NCI-H1417 treated with DMSO at 0.1 percent for 48 hours (cell line): ENCODE results near the gene SPRN.
"Not testable (repeated sequence)": the region's sequence is repeated elsewhere in the genome, so short reads cannot be mapped to it uniquely, and the experiment has no call there.

Experiments
- DNase-seq: peaks from one replicate; lab custom pipeline; 2025; lab: John Stamatoyannopoulos, UW

Gene SPRN

DNA sequence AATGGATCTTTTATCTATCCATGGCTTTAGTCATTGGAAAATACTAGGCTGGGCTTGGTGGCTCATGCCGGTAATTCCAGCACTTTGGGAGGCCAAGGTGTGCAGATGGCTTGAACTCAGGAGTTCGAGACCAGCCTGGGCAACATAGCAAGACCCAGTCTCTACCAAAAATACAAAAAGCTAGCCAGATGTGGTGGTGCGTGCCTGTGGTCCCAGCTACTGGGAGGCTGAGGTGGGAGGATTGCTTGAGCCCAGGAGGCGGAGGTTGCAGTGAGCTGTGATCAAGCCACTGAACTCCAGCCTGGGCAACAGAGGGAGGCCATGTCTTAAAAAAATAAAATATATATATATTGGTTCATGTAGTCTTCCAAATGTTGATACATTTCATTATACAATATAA lies 37.5 kb downstream of the SPRN start:
- DNase-seq: not testable (repeated sequence)

DNA sequence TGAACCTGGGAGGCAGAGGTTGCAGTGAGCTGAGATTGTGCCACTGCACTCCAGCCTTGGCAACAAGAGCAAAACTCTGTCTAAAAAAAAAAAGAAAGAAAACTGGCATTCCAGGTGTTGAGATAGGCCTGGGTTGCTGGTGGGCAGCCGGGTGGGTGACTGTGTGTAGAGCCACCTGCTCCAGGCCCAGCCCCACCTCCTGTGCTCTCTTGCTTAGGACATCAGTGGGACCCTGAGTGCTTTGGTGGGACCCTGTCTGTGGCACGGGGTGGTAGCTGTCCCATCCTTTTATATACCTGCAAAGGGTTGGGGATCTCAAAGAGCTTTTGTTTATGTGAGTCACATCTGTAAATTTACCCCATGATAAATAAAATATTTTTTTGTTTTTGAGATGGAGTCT lies 39.2 kb downstream of the SPRN start:
- DNase-seq: no peak

DNA sequence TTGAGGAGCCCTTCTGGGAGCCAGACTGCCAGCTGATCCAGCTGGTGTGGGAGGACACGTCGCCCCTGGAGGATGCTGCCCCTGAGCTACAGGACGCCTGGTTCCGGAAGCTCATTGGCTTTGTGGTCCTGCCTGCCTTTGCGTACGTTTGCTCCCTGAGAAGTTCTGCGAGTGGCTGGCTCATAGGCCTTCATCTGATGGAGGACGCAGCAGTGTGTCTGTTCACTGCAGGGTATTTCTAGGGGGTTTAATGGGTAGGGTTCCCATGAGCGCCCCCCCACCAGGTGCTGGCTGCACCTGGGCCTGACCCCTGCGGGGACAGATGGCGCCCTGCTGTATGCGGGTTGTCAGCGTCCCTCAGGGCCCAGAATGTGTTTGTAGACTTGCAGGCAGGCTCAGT lies 40.4 kb downstream of the SPRN start:
- no peak for DNase-seq

DNA sequence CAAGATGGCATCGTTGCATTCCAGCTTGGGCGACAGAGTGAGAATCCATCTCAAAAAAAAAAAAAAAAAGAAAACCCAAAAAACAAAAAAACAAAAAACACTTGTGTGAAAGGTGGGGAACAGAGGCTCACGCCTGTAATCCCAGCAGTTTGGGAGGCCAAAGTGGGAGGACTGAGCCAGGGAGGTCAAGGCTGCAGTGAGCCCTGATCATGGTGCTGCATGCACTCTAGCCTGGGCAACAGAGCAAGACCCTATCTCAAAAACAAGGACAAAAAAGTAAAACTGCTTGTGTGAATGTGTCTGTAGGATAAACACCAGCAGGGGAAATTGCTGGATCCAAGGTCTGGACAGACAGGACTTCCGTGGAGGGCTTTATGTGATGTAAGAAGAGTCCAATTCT lies 40.9 kb downstream of the SPRN start:
- DNase-seq: no peak

GRCh38 chr10:133381036-133381435 lies 43.4 kb downstream of the SPRN start:
- no peak for DNase-seq

- DNase-seq: no peak
Observed at GRCh38 chr10:133379801-133380666, 44.4 kb downstream of the SPRN start.

DNA sequence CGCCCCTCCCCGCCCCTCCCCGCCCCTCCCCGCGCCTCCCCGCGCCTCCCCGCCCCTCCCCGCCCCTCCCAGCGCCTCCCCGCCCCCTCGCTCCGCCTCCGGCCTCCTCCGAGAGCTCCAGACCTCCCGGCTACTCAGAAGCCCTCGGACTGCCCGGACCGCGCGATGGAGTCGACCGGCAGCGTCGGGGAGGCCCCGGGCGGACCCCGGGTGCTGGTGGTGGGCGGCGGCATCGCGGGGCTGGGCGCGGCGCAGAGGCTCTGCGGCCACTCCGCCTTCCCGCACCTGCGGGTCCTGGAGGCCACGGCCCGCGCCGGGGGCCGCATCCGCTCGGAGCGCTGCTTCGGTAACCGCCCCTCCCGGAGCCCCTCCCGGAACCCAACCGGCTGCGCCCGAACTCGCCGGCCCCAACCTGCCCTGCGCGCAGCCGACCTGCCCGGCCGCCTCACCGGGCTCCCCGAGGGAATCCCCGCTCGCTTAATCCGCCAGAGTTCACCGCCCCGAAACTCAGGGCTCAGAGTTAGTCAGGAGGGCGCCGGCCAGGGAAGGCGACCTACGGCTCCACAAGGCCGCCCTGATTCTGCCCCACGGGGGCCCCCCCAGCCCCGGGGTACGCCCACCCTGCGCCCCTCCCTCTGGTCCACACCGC lies 45.1 kb downstream of the SPRN start, which contains the start of gene PAOX:
TSS of gene PAOX (plus strand) at position 111 of the 649 bp plus-strand sequence. CDS start at position 166, 55 bp downstream.
- DNase-seq: no peak

DNA sequence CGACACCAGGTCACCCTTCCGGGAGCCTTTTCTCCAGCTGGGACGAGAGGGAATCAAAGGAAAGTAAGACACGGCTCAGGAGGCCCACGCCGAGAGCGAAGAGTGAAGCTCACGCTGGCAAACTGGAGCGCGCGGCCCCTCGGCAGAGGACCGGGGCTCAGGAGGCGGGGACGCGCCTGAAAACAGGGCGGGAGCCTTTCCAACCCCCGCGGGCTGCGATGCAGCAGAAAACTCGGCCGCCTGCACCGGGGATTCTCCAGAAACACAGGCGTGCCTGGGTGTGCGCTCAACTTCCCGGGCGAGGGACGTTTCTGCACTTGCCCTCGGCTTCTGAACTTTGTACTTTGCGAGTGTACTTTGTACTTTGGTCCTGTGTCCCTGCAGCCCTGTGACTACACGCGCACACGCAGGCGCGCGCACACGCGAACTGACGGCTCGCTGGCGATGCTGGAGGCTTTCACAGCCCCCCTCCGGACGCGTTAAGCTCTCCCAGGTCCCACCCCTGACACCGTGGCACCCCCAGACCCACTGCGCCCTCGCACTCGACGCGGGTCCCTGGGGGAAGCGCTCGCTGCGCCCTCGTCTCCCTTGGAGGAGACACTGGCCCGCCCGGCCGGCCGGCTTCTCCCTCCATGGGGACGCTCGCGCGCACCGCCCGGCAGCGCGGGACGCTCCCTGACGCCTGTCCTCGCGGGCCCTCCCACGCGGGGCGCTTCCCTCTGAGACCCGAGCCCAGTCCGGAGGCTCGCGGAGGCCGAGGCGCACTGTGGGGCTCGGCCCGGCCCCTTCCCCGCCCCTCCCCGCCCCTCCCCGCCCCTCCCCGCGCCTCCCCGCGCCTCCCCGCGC lies 46.0 kb downstream of the SPRN start:
- DNase-seq: no peak

GRCh38 chr10:133377818-133378250 lies 46.6 kb downstream of the SPRN start:
- DNase-seq: no peak

- DNase-seq: no peak
Observed at GRCh38 chr10:133377025-133377817, 47.2 kb downstream of the SPRN start.

GRCh38 chr10:133376183-133376582 lies 48.2 kb downstream of the SPRN start:
- DNase-seq: not testable (repeated sequence)

GRCh38 chr10:133375357-133376115 lies 48.9 kb downstream of the SPRN start:
- no peak for DNase-seq

DNA sequence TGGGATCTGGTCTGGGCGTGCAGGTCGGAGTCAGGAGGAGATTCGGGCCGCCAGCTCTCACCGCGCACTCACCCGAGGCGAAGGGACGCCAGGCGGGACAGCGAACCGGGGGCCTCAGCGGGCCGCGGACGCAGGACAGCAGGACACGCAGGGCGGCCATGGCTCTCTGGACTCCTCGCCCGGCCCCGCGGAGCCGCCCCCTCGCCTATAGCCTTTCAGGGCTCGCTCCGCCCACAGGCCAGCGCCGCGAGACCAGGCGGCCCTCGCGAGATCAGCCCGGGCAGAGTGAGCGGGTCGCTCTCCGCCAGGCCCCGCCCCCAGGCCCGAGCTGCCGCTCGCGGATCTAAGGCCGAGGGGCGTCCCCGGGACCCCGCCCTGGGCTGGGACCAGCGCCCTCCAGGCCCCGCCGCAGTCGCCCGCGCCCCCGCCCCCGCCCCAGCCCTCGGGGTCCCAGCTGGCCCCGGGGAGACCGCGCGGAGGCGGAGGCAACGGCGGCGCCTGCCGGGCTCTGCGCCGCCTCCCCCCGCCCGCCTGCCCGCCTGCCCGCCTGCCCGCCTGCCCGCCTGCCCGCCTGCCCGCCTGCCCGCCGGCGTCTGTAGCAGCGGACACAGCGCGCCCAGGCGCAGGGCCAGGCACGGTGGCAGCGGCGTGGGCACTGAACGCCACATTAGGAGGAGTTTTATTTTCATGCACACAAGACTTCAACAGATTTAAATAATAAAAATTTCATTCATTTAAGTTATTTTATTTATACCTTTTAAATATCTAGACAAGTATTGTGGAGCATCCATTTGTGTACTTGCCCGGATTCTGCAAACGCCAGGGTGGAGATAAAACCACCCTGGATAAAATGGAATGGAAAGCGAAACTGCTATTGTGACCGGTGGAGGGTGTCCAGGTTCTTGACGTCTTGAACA lies 51.0 kb downstream of the SPRN start, which contains the start of gene ECHS1:
TSS of gene ECHS1 (minus strand) at position 181 of the 917 bp plus-strand sequence. CDS start at position 160, 21 bp downstream.
- DNase-seq: peak; percentile 13

DNA sequence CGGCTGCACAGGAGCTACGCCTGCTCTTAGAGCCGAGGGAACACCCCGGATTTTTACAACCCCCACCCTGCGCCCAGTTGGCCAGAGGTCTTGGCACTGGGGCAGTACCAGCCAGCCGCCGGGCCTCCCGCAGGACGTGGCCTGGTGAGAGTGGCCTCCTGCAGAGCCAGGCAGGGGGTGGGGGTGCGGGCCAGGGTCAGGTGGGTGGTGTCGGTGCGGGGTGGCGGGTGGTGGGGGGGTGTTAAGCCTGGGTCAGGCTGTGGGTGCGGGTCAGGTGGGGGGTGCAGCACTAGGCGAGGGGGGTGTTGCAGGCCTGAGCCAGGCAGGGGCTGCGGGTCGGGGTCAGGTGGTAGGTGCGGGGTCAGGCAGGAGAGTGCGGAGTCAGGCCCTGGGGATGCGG lies 51.9 kb downstream of the SPRN start:
- no peak for DNase-seq
